ENCODE results near the gene NEK3.
"Not testable (repeated sequence)": the region's sequence is repeated elsewhere in the genome, so short reads cannot be mapped to it uniquely, and the experiment has no call there.

GRCh38 chr13:52207896-52208295, 48.5 kb upstream of the NEK3 start:
- not testable (repeated sequence) for TF ChIP-seq CTCF, EZH2, EZH2phosphoT487 (IDR thresholded peaks at IDR 0.05)

Measured in neural progenitor cell (in vitro differentiated cells).